ENCODE measurements around the gene SEC16A. TPM values are rescaled to one million over a fixed set of nuclear protein-coding genes. Genes with fewer than 3 reads are reported as not detected.
A peak's percentile ranks its signal among the peaks of the same experiment; 100 is the strongest.

SEC16A gene
- total RNA-seq, result 10 to 100 TPM; 35.3 to 75.8 TPM

- TF ChIP-seq CTCF (IDR thresholded peaks at IDR 0.05) (no peak), POLR2A (IDR thresholded peaks at IDR 0.05) (peak; percentile 87 to 93 (median 89))
- Histone ChIP-seq H3K36me3 (replicated peaks in 1 of 2; ENCODE audit: insufficient read depth in 1 of 2, low read depth in 2 of 2) (no peaks in the 10 kb centered on the region), H3K4me1 (peaks cover 60% of the 10 kb centered on the region), H3K27ac (peak within 1 kb of the TSS; percentile 99 to 100 (median 100)), H3K27me3 (no peaks in the 10 kb centered on the region), H3K4me3 (peak within 1 kb of the TSS; percentile 30 to 88), H3K9me3 (no peaks in the 10 kb centered on the region)
- DNase-seq, result peak; percentile 99 to 100 (median 100)
- WGBS, 2 donors, result 0 to 2% methylated on average over 23 to 95 of the region's 109 CpGs
- peak; percentile 81 for ATAC-seq
- intact Hi-C loops (cut with DNase I), result no loop called here
Measured at GRCh38 chr9:136482793-136483588, at the start of gene SEC16A. TSS of gene SEC16A (minus strand) at chr9:136483040. CDS start at chr9:136477615, 5,425 bp downstream.

GRCh38 chr9:136531904-136532798, 49.3 kb upstream of the SEC16A start:
- peaks cover 0 to under 1% of the 10 kb centered on the region in 2 donors for H3K36me3 ChIP-seq (replicated peaks in 1 of 2; ENCODE audit: insufficient read depth in 1 of 2, low read depth in 2 of 2)
- TF ChIP-seq POLR2A (IDR thresholded peaks at IDR 0.05), result no peak
- TF ChIP-seq CTCF (IDR thresholded peaks at IDR 0.05), result no peak
- H3K27ac ChIP-seq, result no peak overlapping the region
- no peaks in the 10 kb centered on the region for H3K9me3 ChIP-seq
- DNase-seq (no peak), ATAC-seq (no peak)
- no peaks in the 10 kb centered on the region for H3K27me3 ChIP-seq
- intact Hi-C loops (cut with DNase I), result no loop called here
- WGBS, 2 donors, result 74 to 81% methylated on average over 13 to 39 of the region's 39 CpGs
- no peak overlapping the region for H3K4me3 ChIP-seq
- H3K4me1 ChIP-seq, result peaks cover 74% of the 10 kb centered on the region

- WGBS, 2 donors, result 81 to 86% methylated on average over 15 to 31 of the region's 37 CpGs
- no peaks in the 10 kb centered on the region for H3K9me3 ChIP-seq
- H3K36me3 ChIP-seq (replicated peaks in 1 of 2; ENCODE audit: insufficient read depth in 1 of 2, low read depth in 2 of 2), result no peaks in the 10 kb centered on the region
- H3K4me1 ChIP-seq, result peaks cover 78% of the 10 kb centered on the region
- ATAC-seq (no peak), DNase-seq (no peak)
- intact Hi-C loops (cut with DNase I), result no loop called here
- no peaks in the 10 kb centered on the region for H3K27me3 ChIP-seq
- TF ChIP-seq CTCF (IDR thresholded peaks at IDR 0.05), result no peak
- TF ChIP-seq POLR2A (IDR thresholded peaks at IDR 0.05), result no peak
- H3K27ac ChIP-seq, result peak overlapping the region in 1 of 4 donors; percentile 30
- no peak overlapping the region for H3K4me3 ChIP-seq
Measured at GRCh38 chr9:136531186-136531903, 48.5 kb upstream of the SEC16A start.

- Histone ChIP-seq H3K36me3 (replicated peaks in 1 of 2; ENCODE audit: insufficient read depth in 1 of 2, low read depth in 2 of 2) (no peaks in the 10 kb centered on the region), H3K27ac (peak overlapping the region in 2 of 4 donors; percentile 28 to 30), H3K4me3 (no peak overlapping the region), H3K9me3 (no peaks in the 10 kb centered on the region), H3K4me1 (peaks cover 80% of the 10 kb centered on the region), H3K27me3 (no peaks in the 10 kb centered on the region)
- DNase-seq, result no peak
- no peak for ATAC-seq
- 40 to 63% methylated on average over 1 to 20 of the region's 20 CpGs for WGBS, 2 donors
- intact Hi-C loops (cut with DNase I), result no loop called here
- TF ChIP-seq POLR2A (IDR thresholded peaks at IDR 0.05) (no peak), CTCF (IDR thresholded peaks at IDR 0.05) (no peak)
Measured at GRCh38 chr9:136530461-136531089, 47.7 kb upstream of the SEC16A start.

Data from body of pancreas (tissue), 4 donors.